Fibroblast of villous mesenchyme (primary cell): ENCODE measurements around the gene INPP5A. TPM values are rescaled to one million over a fixed set of nuclear protein-coding genes. Genes with fewer than 3 reads are reported as not detected.

Source experiments
- DNase-seq: peaks from one replicate; pipeline ENCODE4 v3.0.0-alpha.2; 2010; ENCODE audit warnings: low read depth
- H3K4me3 ChIP-seq: 2 replicates; pipeline ENCODE4 v1.5.1; 2011; ENCODE audit warnings: low read depth, mild to moderate bottlenecking, low read length
- total RNA-seq: library from RNA; depleted of rRNA; stranded (reverse); fragments of >200 nt; gene quantifications from 2 replicates; pipeline ENCODE4 v1.2.3, GENCODE V29; 2012
- TF ChIP-seq, protein P1 (sequence below): IDR thresholded peaks from 2 replicates; pipeline ENCODE4 v1.5.1; 2012; ENCODE audit warnings: low read depth, mild to moderate bottlenecking, low read length; ENCODE audit not compliant: insufficient read depth

The INPP5A gene
- total RNA-seq, 1 donor = 33.2 TPM

DNA sequence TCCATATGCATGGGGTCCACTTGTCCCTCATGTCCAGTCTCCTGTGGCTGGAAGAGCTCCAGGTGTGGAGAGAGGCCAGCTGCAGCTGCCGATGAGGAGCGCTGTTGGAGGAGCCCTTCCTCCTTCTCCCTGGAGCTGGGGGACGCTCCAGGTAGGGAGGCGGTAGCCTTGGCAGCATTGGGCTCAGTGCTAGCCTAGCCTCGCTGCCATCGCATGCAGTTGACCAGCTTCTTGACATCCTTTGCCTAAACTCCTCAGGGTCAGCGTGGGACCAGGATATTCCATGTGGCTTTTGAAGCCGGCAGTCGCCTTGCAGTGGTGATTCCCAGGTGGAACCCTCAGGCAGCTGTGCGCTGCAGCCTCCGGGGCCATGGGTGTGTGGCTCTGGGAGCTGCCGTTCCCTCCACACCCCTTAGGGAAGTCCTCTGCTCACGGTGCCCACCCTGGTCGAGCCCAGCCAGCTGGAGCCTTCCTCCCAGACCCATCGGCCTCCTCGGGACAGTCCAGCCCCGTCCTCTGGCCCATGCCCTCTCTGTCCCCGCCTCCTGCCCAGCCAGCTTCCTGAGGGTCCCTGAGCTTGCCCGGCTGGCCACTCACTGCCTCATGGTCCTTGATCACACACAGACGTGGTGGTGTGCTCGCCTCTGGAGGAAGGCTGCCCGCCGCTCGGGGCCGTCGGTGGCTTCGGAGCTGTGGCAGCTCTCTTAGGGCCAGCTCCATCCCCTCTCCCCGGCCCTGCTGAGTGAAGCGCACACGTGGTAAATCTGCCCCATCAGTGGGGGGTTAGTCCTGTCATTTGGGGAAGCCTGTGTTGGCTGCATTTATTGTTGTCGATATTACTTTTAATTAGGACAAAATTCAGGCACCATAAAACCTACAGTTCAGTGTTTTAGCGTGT lies 21.2 kb downstream of the INPP5A start:
- TF ChIP-seq, protein P1, sequence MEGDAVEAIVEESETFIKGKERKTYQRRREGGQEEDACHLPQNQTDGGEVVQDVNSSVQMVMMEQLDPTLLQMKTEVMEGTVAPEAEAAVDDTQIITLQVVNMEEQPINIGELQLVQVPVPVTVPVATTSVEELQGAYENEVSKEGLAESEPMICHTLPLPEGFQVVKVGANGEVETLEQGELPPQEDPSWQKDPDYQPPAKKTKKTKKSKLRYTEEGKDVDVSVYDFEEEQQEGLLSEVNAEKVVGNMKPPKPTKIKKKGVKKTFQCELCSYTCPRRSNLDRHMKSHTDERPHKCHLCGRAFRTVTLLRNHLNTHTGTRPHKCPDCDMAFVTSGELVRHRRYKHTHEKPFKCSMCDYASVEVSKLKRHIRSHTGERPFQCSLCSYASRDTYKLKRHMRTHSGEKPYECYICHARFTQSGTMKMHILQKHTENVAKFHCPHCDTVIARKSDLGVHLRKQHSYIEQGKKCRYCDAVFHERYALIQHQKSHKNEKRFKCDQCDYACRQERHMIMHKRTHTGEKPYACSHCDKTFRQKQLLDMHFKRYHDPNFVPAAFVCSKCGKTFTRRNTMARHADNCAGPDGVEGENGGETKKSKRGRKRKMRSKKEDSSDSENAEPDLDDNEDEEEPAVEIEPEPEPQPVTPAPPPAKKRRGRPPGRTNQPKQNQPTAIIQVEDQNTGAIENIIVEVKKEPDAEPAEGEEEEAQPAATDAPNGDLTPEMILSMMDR = no peak
- DNase-seq = no peak
- H3K4me3 ChIP-seq = no peak overlapping the region

DNA sequence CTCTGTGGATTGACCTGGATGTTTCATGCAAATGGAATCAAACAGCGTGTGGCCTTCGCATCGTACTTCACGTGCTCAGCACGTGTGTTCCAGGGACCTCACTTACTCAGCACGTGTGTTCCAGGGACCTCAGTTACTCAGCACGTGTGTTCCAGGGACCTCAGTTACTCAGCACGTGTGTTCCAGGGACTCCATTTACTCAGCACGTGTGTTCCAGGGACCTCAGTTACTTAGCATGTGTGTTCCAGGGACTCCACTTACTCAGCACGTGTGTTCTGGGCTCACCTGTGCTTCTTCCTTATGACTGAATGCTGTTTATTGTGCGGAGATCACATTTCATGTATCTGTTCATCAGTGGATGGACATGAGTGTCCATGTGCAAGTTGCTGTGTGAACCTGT lies 22.0 kb downstream of the INPP5A start:
- TF ChIP-seq, protein P1 = no peak
- H3K4me3 ChIP-seq = no peak overlapping the region
- no peak for DNase-seq

DNA sequence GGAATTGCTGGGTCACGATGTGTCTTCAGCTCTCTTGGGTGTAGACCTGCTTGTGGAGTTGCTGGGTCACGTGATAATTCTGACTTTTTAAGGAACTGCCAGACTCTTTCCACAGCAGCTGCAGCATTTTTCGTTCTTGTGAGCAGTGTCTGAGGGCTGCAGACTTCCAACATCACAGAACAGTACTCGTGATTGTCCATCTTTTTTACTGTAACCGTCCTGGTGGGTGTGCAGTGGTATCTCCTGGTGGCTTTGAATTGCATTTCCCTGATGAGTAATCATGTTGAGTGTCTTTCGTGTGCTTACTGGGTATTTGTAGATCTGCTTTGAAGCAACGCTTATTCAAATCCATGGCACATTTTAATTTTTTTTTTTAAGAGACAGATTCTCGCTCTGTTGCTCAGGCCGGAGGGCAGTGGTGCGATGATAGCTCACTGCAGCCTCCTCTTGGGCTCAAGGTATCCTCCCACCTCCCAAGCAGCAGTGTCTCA lies 22.7 kb downstream of the INPP5A start:
- DNase-seq = peak; percentile 24
- no peak overlapping the region for H3K4me3 ChIP-seq
- TF ChIP-seq, protein P1 = no peak

DNA sequence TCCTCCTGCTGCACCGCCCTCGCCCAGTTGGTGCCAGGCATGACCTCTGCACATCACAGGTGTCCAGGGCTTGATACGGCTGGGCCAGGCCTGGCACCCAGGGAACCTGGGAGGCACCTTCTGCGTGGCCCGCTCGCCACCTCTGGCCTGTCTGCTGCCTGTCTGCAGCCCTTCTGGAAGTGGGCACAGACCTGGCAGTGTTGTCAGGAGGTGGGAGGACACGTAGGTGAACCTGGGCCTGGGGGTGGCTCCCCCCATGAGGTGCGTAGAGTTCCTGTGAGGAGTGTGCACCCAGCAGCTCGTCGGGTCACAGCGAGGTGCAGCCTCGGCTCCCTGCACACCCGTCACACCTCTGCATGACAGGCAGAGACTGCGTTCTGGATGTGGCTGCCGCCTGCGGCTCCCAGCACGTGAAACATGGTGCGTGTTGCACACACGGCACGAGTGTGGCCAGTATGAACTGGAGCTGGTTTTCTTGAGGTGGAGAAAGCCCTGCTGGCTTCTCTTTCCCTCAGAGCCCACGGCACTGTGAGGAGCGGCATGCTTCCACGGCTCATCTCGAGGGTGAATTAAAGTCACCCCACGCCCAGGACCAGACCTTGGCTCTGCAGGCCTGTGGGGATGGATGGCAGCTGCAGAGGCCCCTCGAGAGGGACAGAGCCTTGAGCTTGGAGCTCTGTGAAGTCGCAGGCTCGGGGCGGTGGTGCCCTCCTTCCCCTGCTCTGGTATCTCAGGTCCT lies 24.8 kb downstream of the INPP5A start:
- TF ChIP-seq, protein P1 = no peak
- DNase-seq = no peak
- no peak overlapping the region for H3K4me3 ChIP-seq

DNA sequence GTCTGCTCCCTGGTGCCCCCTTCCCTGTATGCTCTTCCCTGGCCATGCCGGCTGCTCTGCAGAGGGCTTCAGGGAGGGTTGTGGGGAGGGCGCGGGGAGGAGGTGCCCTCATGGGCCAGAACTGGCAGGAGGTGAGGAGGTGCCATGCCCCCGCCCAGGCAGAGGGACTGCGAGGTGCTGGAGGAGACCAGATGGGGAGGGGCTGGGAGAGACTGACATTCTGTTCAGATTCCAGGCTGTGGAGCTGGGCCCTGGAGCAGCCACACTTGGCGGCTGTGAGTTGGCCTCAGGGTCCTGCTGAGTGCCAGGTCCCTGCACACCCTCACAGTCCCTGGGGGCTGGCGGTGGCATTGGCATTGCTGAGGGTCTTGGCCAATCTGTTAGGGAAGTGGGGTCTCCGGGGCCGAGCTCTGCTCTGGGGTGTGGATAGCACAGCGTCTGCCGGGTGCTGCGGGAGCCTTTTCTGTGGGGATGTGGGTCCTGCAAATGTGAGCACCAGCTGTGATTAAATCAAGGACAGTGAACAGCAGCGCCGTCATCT lies 25.4 kb downstream of the INPP5A start:
- no peak overlapping the region for H3K4me3 ChIP-seq
- TF ChIP-seq, protein P1 = no peak
- no peak for DNase-seq

DNA sequence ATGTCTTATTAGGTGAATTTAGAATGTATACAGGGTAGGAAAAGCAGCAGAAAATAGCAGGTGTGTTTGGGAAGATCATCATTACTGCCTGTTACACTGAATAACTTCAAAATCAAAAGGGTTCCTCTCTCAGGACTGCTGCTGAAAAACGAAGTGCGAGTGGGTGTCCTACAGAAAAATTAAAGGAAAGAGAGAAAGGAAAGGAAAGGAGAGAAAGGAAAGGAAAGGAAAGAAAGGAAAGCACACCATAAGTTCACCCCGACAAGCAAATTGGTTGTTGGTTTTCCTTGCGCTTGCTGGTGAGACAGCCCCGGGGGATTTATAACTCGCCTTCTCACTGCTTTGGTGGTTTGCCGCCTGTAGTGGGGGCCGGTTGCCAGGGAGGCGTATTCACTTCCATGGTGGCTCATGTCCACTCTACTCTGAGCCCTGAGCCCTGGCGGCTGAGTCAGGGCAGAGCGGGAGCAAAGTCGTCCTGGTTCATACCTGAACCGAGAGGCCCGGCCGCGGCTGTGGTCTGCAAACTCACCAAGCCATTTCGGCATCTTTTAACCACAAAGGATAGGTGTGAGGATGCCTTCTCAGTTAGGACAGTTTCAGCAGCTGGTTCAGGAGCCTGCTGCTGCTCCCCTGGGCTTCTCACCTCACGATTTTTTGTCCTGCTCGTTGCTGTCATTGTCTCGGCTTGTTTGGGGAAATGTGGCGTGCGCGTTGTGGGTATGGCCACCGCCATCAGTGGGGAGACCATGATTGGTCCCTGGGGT lies 26.1 kb downstream of the INPP5A start:
- DNase-seq = no peak
- H3K4me3 ChIP-seq = no peak overlapping the region
- TF ChIP-seq, protein P1 = no peak
